22Rv1 (cell line): ENCODE measurements around the gene BNC2.

Experiments used
- H3K27ac ChIP-seq: fragments of 450-650 bp; 2 replicates; pipeline ENCODE4 v1.5.1; 2017
- CTCF ChIP-seq: fragments of 450-650 bp; IDR thresholded peaks from 2 replicates; pipeline ENCODE4 v1.5.1; 2017; ENCODE audit warnings: mild to moderate bottlenecking
- ZFX ChIP-seq: fragments of 450-650 bp; IDR thresholded peaks from 2 replicates; pipeline ENCODE4 v1.6.1; 2017; ENCODE audit warnings: antibody characterized with exemption, borderline replicate concordance

Gene BNC2

GRCh38 chr9:16833296-16833835 lies 37.1 kb downstream of the BNC2 start:
- TF ChIP-seq ZFX (no peak), CTCF (no peak)
- no peak overlapping the region for H3K27ac ChIP-seq

- no peak for TF ChIP-seq ZFX
- TF ChIP-seq CTCF, result no peak
- H3K27ac ChIP-seq, result no peak overlapping the region
Observed at GRCh38 chr9:16832101-16832500, 38.4 kb downstream of the BNC2 start.

- TF ChIP-seq ZFX (no peak), CTCF (no peak)
- H3K27ac ChIP-seq, result no peak overlapping the region
Observed at GRCh38 chr9:16830806-16831205, 39.7 kb downstream of the BNC2 start.

GRCh38 chr9:16828340-16829281 lies 41.9 kb downstream of the BNC2 start:
- H3K27ac ChIP-seq, result no peak overlapping the region
- no peak for TF ChIP-seq CTCF
- no peak for TF ChIP-seq ZFX

- H3K27ac ChIP-seq, result no peak overlapping the region
- TF ChIP-seq ZFX (no peak), CTCF (no peak)
Observed at GRCh38 chr9:16825971-16826625, 44.4 kb downstream of the BNC2 start.

GRCh38 chr9:16825331-16825725 lies 45.1 kb downstream of the BNC2 start:
- no peak overlapping the region for H3K27ac ChIP-seq
- TF ChIP-seq CTCF, result no peak
